Measurements from ENCODE around the gene COG5. TPM values are rescaled to one million over a fixed set of nuclear protein-coding genes. Genes with fewer than 3 reads are reported as not detected.

COG5 gene
- total RNA-seq, 1 experiment from 2014 or later = 32.2 TPM

DNA sequence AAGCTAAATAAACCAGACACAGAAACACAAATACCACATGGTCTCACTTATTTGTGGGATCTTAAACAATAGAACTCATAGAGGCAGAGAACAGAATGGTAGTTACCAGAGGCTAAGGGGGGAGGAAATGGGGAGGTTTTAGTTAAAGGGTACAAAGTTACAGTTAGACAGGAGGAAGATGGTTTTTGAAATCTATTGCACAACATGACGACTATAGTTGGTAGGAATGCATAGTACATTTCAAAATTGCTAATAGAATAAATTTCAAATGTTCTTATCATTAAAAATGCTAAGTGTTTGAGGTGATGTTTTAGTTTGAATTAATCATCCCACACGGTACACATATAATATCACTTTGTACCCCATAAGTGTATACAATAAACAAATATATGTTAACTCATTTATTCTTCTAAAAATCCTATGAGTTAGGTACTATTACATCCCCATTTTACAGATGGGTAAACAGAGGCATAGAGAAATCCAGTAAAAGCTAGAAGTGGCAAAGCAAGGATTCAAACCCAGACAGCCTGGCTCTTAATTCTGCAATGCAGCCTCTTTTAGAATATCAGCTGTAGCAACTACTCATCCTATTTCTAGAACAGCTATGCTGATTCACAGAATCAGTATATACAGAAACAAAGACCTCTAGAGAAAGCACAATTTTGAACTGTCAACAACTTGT lies 344.0 kb downstream of the COG5 start:
- CTCF ChIA-PET = no interaction called here
- no TSS peak for BruUV-seq (replicated peaks)
- POLR2A ChIA-PET (ENCODE audit: low non-redundant PET) = no interaction called here
- TF ChIP-seq, protein P1, sequence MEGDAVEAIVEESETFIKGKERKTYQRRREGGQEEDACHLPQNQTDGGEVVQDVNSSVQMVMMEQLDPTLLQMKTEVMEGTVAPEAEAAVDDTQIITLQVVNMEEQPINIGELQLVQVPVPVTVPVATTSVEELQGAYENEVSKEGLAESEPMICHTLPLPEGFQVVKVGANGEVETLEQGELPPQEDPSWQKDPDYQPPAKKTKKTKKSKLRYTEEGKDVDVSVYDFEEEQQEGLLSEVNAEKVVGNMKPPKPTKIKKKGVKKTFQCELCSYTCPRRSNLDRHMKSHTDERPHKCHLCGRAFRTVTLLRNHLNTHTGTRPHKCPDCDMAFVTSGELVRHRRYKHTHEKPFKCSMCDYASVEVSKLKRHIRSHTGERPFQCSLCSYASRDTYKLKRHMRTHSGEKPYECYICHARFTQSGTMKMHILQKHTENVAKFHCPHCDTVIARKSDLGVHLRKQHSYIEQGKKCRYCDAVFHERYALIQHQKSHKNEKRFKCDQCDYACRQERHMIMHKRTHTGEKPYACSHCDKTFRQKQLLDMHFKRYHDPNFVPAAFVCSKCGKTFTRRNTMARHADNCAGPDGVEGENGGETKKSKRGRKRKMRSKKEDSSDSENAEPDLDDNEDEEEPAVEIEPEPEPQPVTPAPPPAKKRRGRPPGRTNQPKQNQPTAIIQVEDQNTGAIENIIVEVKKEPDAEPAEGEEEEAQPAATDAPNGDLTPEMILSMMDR (conservative IDR thresholded peaks at IDR 0.05; ENCODE audit: low read depth, low read length) = no peak
- no peak for TF ChIP-seq EZH2 (IDR thresholded peaks at IDR 0.05; ENCODE audit: borderline replicate concordance, low read depth, low read length, poor library complexity, severe bottlenecking)
- Histone ChIP-seq H3K27ac (ENCODE audit: low read depth, low read length, poor library complexity, severe bottlenecking) (no peak overlapping the region), H3K4me3 (ENCODE audit: low read depth, low read length, poor library complexity, severe bottlenecking) (no peak overlapping the region), H3K9me3 (ENCODE audit: low read depth, low read length, poor library complexity, severe bottlenecking) (no peaks in the 10 kb centered on the region), H3K36me3 (ENCODE audit: insufficient read depth, low read length, poor library complexity, severe bottlenecking) (no peaks in the 10 kb centered on the region), H3K4me1 (ENCODE audit: insufficient read depth, low read length, poor library complexity, severe bottlenecking) (no peaks in the 10 kb centered on the region), H3K27me3 (replicated peaks; ENCODE audit: insufficient read depth, low read depth, low read length, poor library complexity) (no peaks in the 10 kb centered on the region)
- intact Hi-C loops (cut with micrococcal nuclease; ENCODE audit: unreplicated experiment) = no loop called here
- DNase-seq (ENCODE audit: low spot score) = no peak

DNA sequence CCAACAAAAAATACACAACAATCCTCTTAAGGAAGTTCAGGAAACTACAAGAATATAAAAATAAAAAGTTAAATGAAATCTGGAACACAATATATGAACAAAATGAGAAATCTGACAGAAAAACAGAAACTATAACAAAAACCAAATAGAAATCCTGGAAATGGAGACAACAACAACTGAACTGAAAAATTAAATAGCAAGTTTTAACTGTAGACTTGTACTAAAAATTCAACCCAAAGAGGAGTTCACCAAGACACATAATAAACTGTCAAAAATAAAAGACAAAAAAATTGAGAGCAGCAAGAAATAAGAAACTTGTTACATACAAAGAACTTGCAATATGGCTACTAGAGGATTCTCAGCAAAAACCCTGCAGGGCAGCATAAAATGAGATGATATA lies 349.8 kb downstream of the COG5 start:
- CTCF ChIA-PET = no interaction called here
- Histone ChIP-seq H3K4me3 (ENCODE audit: low read depth, low read length, poor library complexity, severe bottlenecking) (no peak overlapping the region), H3K4me1 (ENCODE audit: insufficient read depth, low read length, poor library complexity, severe bottlenecking) (no peaks in the 10 kb centered on the region), H3K36me3 (ENCODE audit: insufficient read depth, low read length, poor library complexity, severe bottlenecking) (no peaks in the 10 kb centered on the region), H3K27me3 (replicated peaks; ENCODE audit: insufficient read depth, low read depth, low read length, poor library complexity) (no peaks in the 10 kb centered on the region), H3K9me3 (ENCODE audit: low read depth, low read length, poor library complexity, severe bottlenecking) (no peaks in the 10 kb centered on the region), H3K27ac (ENCODE audit: low read depth, low read length, poor library complexity, severe bottlenecking) (no peak overlapping the region)
- intact Hi-C loops (cut with micrococcal nuclease; ENCODE audit: unreplicated experiment) = no loop called here
- TF ChIP-seq, protein P1 (conservative IDR thresholded peaks at IDR 0.05; ENCODE audit: low read depth, low read length) = no peak
- POLR2A ChIA-PET (ENCODE audit: low non-redundant PET) = no interaction called here
- BruUV-seq (replicated peaks) = no TSS peak
- no peak for DNase-seq (ENCODE audit: low spot score)

DNA sequence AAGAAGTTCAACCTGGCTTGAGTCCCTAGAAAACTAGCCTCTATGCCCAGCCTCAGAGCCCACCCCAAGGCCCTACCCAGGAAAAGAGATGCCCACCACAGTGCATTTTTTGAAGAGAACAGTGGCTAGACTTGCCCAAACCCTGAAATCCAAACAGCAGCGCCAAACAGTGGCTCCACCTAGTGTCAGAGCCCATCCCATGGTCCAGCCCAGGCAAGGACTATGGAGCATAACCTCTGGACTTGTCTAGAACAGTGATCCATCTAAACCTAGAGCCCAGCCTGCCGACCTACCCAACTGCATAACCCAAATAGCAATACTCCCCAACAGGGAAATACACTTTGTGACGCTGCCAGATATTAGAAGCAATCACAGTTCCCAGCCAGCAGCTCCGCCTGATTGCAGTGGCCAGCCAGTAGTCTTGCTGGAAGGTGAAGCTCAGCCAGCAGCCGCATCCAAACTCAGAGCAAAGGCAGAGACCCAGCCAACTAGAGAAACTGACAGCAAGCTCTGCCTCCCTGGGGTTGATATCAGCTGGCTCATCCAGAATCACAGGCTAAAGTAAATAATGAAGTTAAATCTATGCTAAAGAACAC lies 350.4 kb downstream of the COG5 start:
- intact Hi-C loops (cut with micrococcal nuclease; ENCODE audit: unreplicated experiment) = no loop called here
- no peak for DNase-seq (ENCODE audit: low spot score)
- Histone ChIP-seq H3K4me1 (ENCODE audit: insufficient read depth, low read length, poor library complexity, severe bottlenecking) (no peaks in the 10 kb centered on the region), H3K27me3 (replicated peaks; ENCODE audit: insufficient read depth, low read depth, low read length, poor library complexity) (no peaks in the 10 kb centered on the region), H3K27ac (ENCODE audit: low read depth, low read length, poor library complexity, severe bottlenecking) (no peak overlapping the region), H3K4me3 (ENCODE audit: low read depth, low read length, poor library complexity, severe bottlenecking) (no peak overlapping the region), H3K36me3 (ENCODE audit: insufficient read depth, low read length, poor library complexity, severe bottlenecking) (no peaks in the 10 kb centered on the region), H3K9me3 (ENCODE audit: low read depth, low read length, poor library complexity, severe bottlenecking) (no peaks in the 10 kb centered on the region)
- ChIA-PET POLR2A (ENCODE audit: low non-redundant PET) (no interaction called here), CTCF (no interaction called here)
- no TSS peak for BruUV-seq (replicated peaks)
- TF ChIP-seq, protein P1 (conservative IDR thresholded peaks at IDR 0.05; ENCODE audit: low read depth, low read length) = no peak
- no peak for TF ChIP-seq EZH2 (IDR thresholded peaks at IDR 0.05; ENCODE audit: borderline replicate concordance, low read depth, low read length, poor library complexity, severe bottlenecking)
